SK-N-SH treated with all-trans-retinoic acid at 6 μM for 48 hours (cell line): ENCODE results near the gene AHRR.

Experiments used
- ATAC-seq: fragments of 200-7000 bp; cut with Tn5 transposase; 3 replicates; pipeline ENCODE4 v1.9.1; 2020; ENCODE audit warnings: mild to moderate bottlenecking, moderate library complexity
- ARNTL ChIP-seq: fragments of 450-650 bp; formaldehyde crosslinking; IDR thresholded peaks from 2 replicates; pipeline ENCODE4 v1.5.0; 2020; ENCODE audit warnings: low read depth, mild to moderate bottlenecking, moderate library complexity, borderline replicate concordance
- BACH2 ChIP-seq: fragments of 250-450 bp; sonication (Bioruptor Pico); IDR thresholded peaks from 2 replicates; pipeline ENCODE4 v1.9.0; 2021; ENCODE audit warnings: mild to moderate bottlenecking, borderline replicate concordance
- CSDC2 ChIP-seq: fragments of 250-450 bp; sonication (Bioruptor Pico); IDR thresholded peaks from 2 replicates; pipeline ENCODE4 v1.5.0; 2020; ENCODE audit warnings: mild to moderate bottlenecking, moderate library complexity
- ESRRG ChIP-seq: fragments of 250-450 bp; sonication (Bioruptor Pico); IDR thresholded peaks from 2 replicates; pipeline ENCODE4 v1.6.1; 2021; ENCODE audit warnings: mild to moderate bottlenecking
- GLIS3 ChIP-seq: fragments of 250-450 bp; sonication (Bioruptor Pico); IDR thresholded peaks from 2 replicates; pipeline ENCODE4 v1.5.0; 2020; ENCODE audit warnings: mild to moderate bottlenecking, moderate library complexity
- PPARA ChIP-seq: fragments of 250-450 bp; sonication (Bioruptor Pico); IDR thresholded peaks from 2 replicates; pipeline ENCODE4 v1.5.0; 2020; ENCODE audit warnings: mild to moderate bottlenecking, borderline replicate concordance
- RARB ChIP-seq: fragments of 250-450 bp; sonication (Bioruptor Pico); IDR thresholded peaks from 2 replicates; pipeline ENCODE4 v1.8.0; 2021; ENCODE audit warnings: mild to moderate bottlenecking, moderate library complexity
- TOX ChIP-seq: fragments of 250-450 bp; sonication (Bioruptor Pico); IDR thresholded peaks from 2 replicates; pipeline ENCODE4 v1.8.0; 2021; ENCODE audit warnings: mild to moderate bottlenecking, moderate library complexity, borderline replicate concordance
- ZFP3 ChIP-seq: fragments of 250-450 bp; sonication (Bioruptor Pico); IDR thresholded peaks from 2 replicates; pipeline ENCODE4 v1.5.0; 2020; ENCODE audit warnings: mild to moderate bottlenecking, moderate library complexity
- ZFP30 ChIP-seq: fragments of 450-650 bp; formaldehyde crosslinking; IDR thresholded peaks from 2 replicates; pipeline ENCODE4 v1.5.0; 2022; ENCODE audit warnings: mild to moderate bottlenecking, moderate library complexity
- ZNF565 ChIP-seq: fragments of 450-650 bp; formaldehyde crosslinking; conservative IDR thresholded peaks from 2 replicates; pipeline ENCODE4 v1.5.0; 2020; ENCODE audit warnings: low read depth, mild to moderate bottlenecking, moderate library complexity
- ZNF70 ChIP-seq: fragments of 450-650 bp; formaldehyde crosslinking; IDR thresholded peaks from 2 replicates; pipeline ENCODE4 v1.5.0; 2020; ENCODE audit warnings: mild to moderate bottlenecking, moderate library complexity
- ZNF8 ChIP-seq: fragments of 450-650 bp; formaldehyde crosslinking; IDR thresholded peaks from 2 replicates; pipeline ENCODE4 v1.5.0; 2020; ENCODE audit warnings: mild to moderate bottlenecking, moderate library complexity
- TF ChIP-seq, protein P1 (sequence below): fragments of 250-450 bp; sonication (Bioruptor Pico); IDR thresholded peaks from 2 replicates; pipeline ENCODE4 v1.5.1; 2020; ENCODE audit warnings: low read depth, mild to moderate bottlenecking, moderate library complexity
- TF ChIP-seq, protein P2 (sequence below): fragments of 250-450 bp; sonication (Bioruptor Pico); IDR thresholded peaks from 2 replicates; pipeline ENCODE4 v1.5.1; 2021; ENCODE audit warnings: mild to moderate bottlenecking, moderate library complexity
- TF ChIP-seq, protein P3 (sequence below): fragments of 250-450 bp; sonication (Bioruptor Pico); IDR thresholded peaks from 2 replicates; pipeline ENCODE4 v1.8.0; 2021; ENCODE audit warnings: low read depth, mild to moderate bottlenecking, moderate library complexity, borderline replicate concordance
- TF ChIP-seq, protein P4 (sequence below): fragments of 250-450 bp; sonication (Bioruptor Pico); IDR thresholded peaks from 2 replicates; pipeline ENCODE4 v1.8.0; 2020; ENCODE audit warnings: mild to moderate bottlenecking, moderate library complexity, borderline replicate concordance

AHRR gene

DNA sequence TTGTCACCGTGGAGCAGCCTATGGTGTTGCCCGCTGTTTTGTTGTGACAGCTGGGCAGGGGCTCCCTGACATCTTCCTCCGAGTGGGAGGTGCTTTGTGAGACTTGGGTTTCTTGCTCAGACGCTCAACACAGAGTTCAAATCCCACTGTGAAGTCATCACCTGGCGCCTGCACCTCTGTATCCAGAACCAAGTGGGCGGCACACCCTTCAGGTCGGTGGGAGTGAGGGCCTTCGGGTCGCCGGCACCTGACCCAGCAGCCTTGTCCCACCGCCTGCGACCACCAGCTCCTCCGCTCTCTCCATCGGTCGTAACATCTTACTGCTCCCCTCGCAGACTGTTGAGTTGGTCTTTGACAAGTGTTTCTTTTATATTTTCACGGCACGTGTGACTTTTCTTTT lies 83.9 kb downstream of the AHRR start:
- no peak for TF ChIP-seq ESRRG (CRISPR knock-in tag)
- TF ChIP-seq, protein P1, sequence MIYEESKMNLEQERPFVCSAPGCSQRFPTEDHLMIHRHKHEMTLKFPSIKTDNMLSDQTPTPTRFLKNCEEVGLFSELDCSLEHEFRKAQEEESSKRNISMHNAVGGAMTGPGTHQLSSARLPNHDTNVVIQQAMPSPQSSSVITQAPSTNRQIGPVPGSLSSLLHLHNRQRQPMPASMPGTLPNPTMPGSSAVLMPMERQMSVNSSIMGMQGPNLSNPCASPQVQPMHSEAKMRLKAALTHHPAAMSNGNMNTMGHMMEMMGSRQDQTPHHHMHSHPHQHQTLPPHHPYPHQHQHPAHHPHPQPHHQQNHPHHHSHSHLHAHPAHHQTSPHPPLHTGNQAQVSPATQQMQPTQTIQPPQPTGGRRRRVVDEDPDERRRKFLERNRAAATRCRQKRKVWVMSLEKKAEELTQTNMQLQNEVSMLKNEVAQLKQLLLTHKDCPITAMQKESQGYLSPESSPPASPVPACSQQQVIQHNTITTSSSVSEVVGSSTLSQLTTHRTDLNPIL = no peak
- no peak for TF ChIP-seq CSDC2 (CRISPR knock-in tag)
- ATAC-seq = no peak

DNA sequence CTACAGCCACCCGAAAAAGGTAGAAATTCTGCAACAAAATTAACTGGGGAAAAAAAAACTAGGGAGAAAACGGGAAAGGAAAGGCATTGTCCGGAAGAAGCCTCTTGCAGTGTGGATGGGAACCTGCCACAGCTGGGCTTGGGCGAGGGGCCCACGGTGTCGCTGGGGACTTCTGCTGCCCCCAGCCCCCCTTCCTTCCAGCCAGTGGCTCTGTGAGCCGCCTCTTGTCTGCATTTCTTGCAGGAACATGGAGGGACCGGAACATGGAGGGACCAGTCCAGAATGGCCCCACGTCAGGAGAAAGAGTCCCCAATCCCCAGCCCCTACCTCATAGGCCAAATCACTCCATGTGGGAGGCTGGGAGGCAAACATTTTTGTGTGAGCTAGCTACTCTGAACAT lies 84.5 kb downstream of the AHRR start:
- no peak for ATAC-seq
- TF ChIP-seq PPARA = no peak

DNA sequence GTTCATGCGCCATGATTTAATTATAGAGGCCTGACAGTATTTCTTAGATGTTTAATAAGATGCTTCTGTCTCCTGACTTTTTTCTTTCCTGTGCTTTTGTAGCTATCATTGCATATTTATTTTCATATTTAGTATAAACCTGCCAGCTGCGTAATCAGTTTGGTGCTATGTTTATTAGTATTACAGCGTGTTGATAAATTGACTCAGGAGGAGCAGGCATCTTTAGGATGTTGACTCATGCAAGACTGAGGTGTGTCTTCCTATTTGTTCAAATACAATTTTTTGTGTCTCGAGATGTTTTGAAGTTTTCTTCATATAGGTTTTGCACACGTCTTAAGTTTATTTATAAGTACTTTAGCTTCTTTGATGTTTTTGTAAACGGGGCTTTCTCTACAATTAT lies 85.5 kb downstream of the AHRR start:
- ATAC-seq = no peak
- TF ChIP-seq, protein P2, sequence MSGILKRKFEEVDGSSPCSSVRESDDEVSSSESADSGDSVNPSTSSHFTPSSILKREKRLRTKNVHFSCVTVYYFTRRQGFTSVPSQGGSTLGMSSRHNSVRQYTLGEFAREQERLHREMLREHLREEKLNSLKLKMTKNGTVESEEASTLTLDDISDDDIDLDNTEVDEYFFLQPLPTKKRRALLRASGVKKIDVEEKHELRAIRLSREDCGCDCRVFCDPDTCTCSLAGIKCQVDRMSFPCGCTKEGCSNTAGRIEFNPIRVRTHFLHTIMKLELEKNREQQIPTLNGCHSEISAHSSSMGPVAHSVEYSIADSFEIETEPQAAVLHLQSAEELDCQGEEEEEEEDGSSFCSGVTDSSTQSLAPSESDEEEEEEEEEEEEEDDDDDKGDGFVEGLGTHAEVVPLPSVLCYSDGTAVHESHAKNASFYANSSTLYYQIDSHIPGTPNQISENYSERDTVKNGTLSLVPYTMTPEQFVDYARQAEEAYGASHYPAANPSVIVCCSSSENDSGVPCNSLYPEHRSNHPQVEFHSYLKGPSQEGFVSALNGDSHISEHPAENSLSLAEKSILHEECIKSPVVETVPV = no peak
- no peak for TF ChIP-seq ZNF565
- no peak for TF ChIP-seq GLIS3 (CRISPR knock-in tag)
- TF ChIP-seq ZFP3 = no peak
- TF ChIP-seq ZFP30 = no peak
- no peak for TF ChIP-seq PPARA
- TF ChIP-seq ZNF70 (CRISPR knock-in tag) = no peak
- TF ChIP-seq, protein P3, sequence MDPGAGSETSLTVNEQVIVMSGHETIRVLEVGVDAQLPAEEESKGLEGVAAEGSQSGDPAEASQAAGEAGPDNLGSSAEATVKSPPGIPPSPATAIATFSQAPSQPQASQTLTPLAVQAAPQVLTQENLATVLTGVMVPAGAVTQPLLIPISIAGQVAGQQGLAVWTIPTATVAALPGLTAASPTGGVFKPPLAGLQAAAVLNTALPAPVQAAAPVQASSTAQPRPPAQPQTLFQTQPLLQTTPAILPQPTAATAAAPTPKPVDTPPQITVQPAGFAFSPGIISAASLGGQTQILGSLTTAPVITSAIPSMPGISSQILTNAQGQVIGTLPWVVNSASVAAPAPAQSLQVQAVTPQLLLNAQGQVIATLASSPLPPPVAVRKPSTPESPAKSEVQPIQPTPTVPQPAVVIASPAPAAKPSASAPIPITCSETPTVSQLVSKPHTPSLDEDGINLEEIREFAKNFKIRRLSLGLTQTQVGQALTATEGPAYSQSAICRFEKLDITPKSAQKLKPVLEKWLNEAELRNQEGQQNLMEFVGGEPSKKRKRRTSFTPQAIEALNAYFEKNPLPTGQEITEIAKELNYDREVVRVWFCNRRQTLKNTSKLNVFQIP (CRISPR knock-in tag) = no peak

DNA sequence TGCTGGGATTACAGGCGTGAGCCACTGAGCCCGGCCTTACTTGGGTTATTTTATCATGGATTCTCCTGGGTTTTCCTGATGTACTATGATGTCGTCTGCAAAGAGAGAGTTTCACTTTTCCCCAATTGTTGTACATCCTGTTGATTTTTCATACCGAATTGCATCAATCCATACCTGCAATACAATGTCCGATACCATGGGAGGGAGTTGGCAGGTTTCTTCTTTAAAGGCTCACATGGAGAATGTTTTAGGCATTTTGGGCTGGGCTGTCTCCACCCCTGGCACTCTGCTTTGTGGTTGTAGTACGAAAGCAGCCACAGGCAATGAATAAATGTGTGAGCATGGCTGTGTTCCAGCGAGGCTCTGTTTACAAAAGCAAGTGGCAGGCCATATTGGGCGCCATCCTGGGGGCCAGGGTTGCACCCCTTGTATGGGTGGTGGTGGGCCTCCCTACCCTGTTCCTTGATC lies 86.3 kb downstream of the AHRR start:
- TF ChIP-seq, protein P4, sequence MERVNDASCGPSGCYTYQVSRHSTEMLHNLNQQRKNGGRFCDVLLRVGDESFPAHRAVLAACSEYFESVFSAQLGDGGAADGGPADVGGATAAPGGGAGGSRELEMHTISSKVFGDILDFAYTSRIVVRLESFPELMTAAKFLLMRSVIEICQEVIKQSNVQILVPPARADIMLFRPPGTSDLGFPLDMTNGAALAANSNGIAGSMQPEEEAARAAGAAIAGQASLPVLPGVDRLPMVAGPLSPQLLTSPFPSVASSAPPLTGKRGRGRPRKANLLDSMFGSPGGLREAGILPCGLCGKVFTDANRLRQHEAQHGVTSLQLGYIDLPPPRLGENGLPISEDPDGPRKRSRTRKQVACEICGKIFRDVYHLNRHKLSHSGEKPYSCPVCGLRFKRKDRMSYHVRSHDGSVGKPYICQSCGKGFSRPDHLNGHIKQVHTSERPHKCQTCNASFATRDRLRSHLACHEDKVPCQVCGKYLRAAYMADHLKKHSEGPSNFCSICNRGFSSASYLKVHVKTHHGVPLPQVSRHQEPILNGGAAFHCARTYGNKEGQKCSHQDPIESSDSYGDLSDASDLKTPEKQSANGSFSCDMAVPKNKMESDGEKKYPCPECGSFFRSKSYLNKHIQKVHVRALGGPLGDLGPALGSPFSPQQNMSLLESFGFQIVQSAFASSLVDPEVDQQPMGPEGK (CRISPR knock-in tag) = no peak
- TF ChIP-seq TOX (CRISPR knock-in tag) = no peak
- TF ChIP-seq, protein P1 = no peak
- no peak for ATAC-seq

DNA sequence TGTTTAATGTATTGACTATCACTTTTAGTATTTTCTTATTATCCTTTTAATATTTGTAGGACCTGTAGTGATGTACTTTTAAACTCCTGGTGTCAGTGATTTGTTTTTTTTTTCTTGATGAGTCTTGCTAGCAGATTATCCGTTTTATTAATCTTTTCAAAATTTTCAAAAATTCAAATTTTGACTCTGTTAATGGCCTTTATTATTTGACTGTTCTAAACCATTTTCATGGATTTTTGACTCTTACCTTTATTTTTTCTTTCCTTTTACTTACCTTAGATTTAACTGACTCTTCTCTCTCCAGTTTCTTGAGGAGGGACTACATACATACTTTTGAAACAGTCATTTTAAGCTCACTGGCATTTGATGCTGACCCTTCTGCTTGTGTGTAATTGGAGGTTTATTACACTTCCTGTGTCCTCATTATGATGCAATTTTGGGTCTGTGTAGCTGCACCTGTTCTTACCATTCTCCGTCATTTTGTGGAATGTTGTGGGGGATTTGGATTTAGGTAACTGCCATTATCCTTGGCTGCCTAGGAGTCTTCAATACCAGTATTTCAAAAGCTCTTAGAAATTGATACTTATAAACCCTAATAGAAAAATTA lies 89.5 kb downstream of the AHRR start:
- TF ChIP-seq ZFP30 (no peak), RARB (CRISPR knock-in tag) (no peak), ZFP3 (no peak), ZNF8 (CRISPR knock-in tag) (no peak), ARNTL (no peak), BACH2 (CRISPR knock-in tag) (no peak), PPARA (no peak)
- TF ChIP-seq, protein P2 = no peak
- TF ChIP-seq, all 23 proteins: peak for 0
- no peak for ATAC-seq
